Skeletal muscle cell (primary cell): Measurements from ENCODE around the gene ARMC12.
"Not testable (repeated sequence)": the region's sequence is repeated elsewhere in the genome, so short reads cannot be mapped to it uniquely, and the experiment has no call there.

Source experiments
- DNase-seq: peaks from one replicate; pipeline ENCODE4 v3.0.0-alpha.2; 2010; ENCODE audit warnings: low read depth
- H3K4me3 ChIP-seq: 2 replicates; pipeline ENCODE4 v1.5.1; 2011; ENCODE audit warnings: low read depth, mild to moderate bottlenecking, control low read depth, low read length, moderate library complexity

Gene ARMC12

GRCh38 chr6:35736982-35737412 is at the start of gene ARMC12:
TSS of gene ARMC12 (plus strand) at chr6:35737032. CDS start at chr6:35737109, 77 bp downstream.
- DNase-seq, result no peak
- no peak within 1 kb of the TSS for H3K4me3 ChIP-seq

GRCh38 chr6:35687658-35688604 is 48.9 kb upstream of the ARMC12 start:
- no peak for DNase-seq
- H3K4me3 ChIP-seq, result peak overlapping the region; percentile 90

- DNase-seq, result peak; percentile 76
- H3K4me3 ChIP-seq, result peak within 1 kb of the TSS; percentile 90
These were observed 48.1 kb upstream of the ARMC12 start, which contains the start of gene FKBP5 for GRCh38 chr6:35688605-35689322. TSS of gene FKBP5 (minus strand) at chr6:35688915. CDS start at chr6:35642824, 46,091 bp downstream.

- not testable (repeated sequence) for DNase-seq
These were observed 46.8 kb upstream of the ARMC12 start for GRCh38 chr6:35690006-35690405.

GRCh38 chr6:35690484-35690883 is 46.3 kb upstream of the ARMC12 start:
- DNase-seq, result no peak
- no peak overlapping the region for H3K4me3 ChIP-seq

More at GRCh38 chr6:35690006-35690405, 46.8 kb upstream of the ARMC12 start:
- H3K4me3 ChIP-seq, result not testable (repeated sequence)

GRCh38 chr6:35691027-35691824 is 45.6 kb upstream of the ARMC12 start:
- peak; percentile 67 for DNase-seq
- H3K4me3 ChIP-seq, result no peak overlapping the region

- no peak overlapping the region for H3K4me3 ChIP-seq
- DNase-seq, result no peak
These were observed 42.4 kb upstream of the ARMC12 start for GRCh38 chr6:35694462-35694861.

GRCh38 chr6:35698430-35698829 is 38.4 kb upstream of the ARMC12 start:
- H3K4me3 ChIP-seq, DNase-seq: not testable (repeated sequence)

- H3K4me3 ChIP-seq, result no peak overlapping the region
- DNase-seq, result no peak
These were observed 38.0 kb upstream of the ARMC12 start for GRCh38 chr6:35698858-35699257.

- H3K4me3 ChIP-seq, result no peak overlapping the region
- no peak for DNase-seq
These were observed 33.3 kb upstream of the ARMC12 start for GRCh38 chr6:35703554-35703953.

- H3K4me3 ChIP-seq, result no peak overlapping the region
- DNase-seq, result peak; percentile 39
These were observed 30.4 kb upstream of the ARMC12 start for GRCh38 chr6:35706468-35706867.

GRCh38 chr6:35707714-35708407 is 29.0 kb upstream of the ARMC12 start:
- DNase-seq, result no peak

GRCh38 chr6:35708585-35708984 is 28.2 kb upstream of the ARMC12 start:
- no peak overlapping the region for H3K4me3 ChIP-seq
- no peak for DNase-seq

More at GRCh38 chr6:35707714-35708407, 29.0 kb upstream of the ARMC12 start:
- H3K4me3 ChIP-seq, result no peak overlapping the region

- DNase-seq, result no peak
These were observed 26.5 kb upstream of the ARMC12 start for GRCh38 chr6:35710241-35710847.

GRCh38 chr6:35711731-35712130 is 25.1 kb upstream of the ARMC12 start:
- H3K4me3 ChIP-seq, result no peak overlapping the region
- DNase-seq, result no peak

More at GRCh38 chr6:35710241-35710847, 26.5 kb upstream of the ARMC12 start:
- H3K4me3 ChIP-seq, result no peak overlapping the region

- no peak for DNase-seq
- no peak overlapping the region for H3K4me3 ChIP-seq
These were observed 23.6 kb upstream of the ARMC12 start for GRCh38 chr6:35713006-35713767.

GRCh38 chr6:35716798-35717197 is 20.0 kb upstream of the ARMC12 start:
- no peak overlapping the region for H3K4me3 ChIP-seq
- DNase-seq, result no peak
